Cerebellar cortex (tissue), 1 donor: ENCODE measurements around the gene LRRC15.

Experiments
- DNase-seq: peaks from one replicate; pipeline ENCODE4 v3.0.0-alpha.2; 2015; ENCODE audit warnings: low spot score

Gene LRRC15

GRCh38 chr3:194360568-194360967 lies 9.0 kb downstream of the LRRC15 start:
- no peak for DNase-seq

GRCh38 chr3:194357681-194358080 lies 11.9 kb downstream of the LRRC15 start:
- no peak for DNase-seq

GRCh38 chr3:194355379-194355778 lies 14.2 kb downstream of the LRRC15 start:
- no peak for DNase-seq

- no peak for DNase-seq
Observed at GRCh38 chr3:194354315-194354714, 15.2 kb downstream of the LRRC15 start.

- no peak for DNase-seq
Observed at GRCh38 chr3:194352667-194353246, 16.8 kb downstream of the LRRC15 start.

GRCh38 chr3:194351952-194352536 lies 17.5 kb downstream of the LRRC15 start:
- DNase-seq = no peak

GRCh38 chr3:194351080-194351672 lies 18.4 kb downstream of the LRRC15 start, which contains the start of gene CPN2:
TSS of gene CPN2 (minus strand) at chr3:194351328. CDS start at chr3:194342702, 8,626 bp downstream.
- no peak for DNase-seq

GRCh38 chr3:194350726-194351071 lies 18.8 kb downstream of the LRRC15 start:
- DNase-seq = no peak

- DNase-seq = no peak
Observed at GRCh38 chr3:194348354-194348753, 21.2 kb downstream of the LRRC15 start.

GRCh38 chr3:194346621-194347020 lies 22.9 kb downstream of the LRRC15 start:
- DNase-seq = no peak

- DNase-seq = no peak
Observed at GRCh38 chr3:194346035-194346434, 23.5 kb downstream of the LRRC15 start.

GRCh38 chr3:194344012-194344411 lies 25.5 kb downstream of the LRRC15 start:
- peak; percentile 53 for DNase-seq

- DNase-seq = no peak
Observed at GRCh38 chr3:194343561-194343893, 26.0 kb downstream of the LRRC15 start.

- no peak for DNase-seq
Observed at GRCh38 chr3:194342861-194343560, 26.5 kb downstream of the LRRC15 start.

- DNase-seq = no peak
Observed at GRCh38 chr3:194340757-194341400, 28.7 kb downstream of the LRRC15 start.

GRCh38 chr3:194339840-194340239 lies 29.7 kb downstream of the LRRC15 start:
- DNase-seq = no peak

- DNase-seq = no peak
Observed at GRCh38 chr3:194339356-194339755, 30.2 kb downstream of the LRRC15 start.

GRCh38 chr3:194337965-194338753 lies 31.4 kb downstream of the LRRC15 start:
- no peak for DNase-seq

GRCh38 chr3:194336601-194337355 lies 32.8 kb downstream of the LRRC15 start:
- DNase-seq = no peak

GRCh38 chr3:194333981-194334320 lies 35.6 kb downstream of the LRRC15 start:
- no peak for DNase-seq
